Urothelium cell line (cell line): ENCODE results near the gene GPBAR1.

ENCODE experiments used
- DNase-seq: peaks from one replicate; pipeline ENCODE4 v3.0.0; 2011; ENCODE audit warnings: low spot score, mixed read lengths
- FAIRE-seq: peaks from 2 replicates; lab custom pipeline; 2011; peaks lifted over from hg19 to GRCh38; lab: Jason Lieb, UNC

The GPBAR1 gene

DNA sequence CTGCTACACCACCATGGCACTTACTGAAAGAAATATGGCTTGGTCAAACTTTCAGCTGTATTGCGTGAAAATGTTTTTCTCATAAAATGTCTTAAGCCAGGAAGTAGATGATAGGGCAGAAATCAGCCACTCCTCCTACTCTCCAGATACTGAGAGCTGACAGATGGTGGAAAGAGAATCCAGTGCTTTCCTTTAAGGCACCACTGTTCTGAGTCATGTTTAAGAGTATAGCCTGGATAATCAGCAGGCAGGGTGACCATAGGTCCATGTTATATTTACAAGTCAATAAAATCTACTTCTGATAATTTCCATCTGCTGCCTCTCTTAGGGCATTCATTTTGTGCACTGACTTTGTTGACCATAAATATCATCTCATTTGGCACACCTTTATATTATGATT is 21.9 kb upstream of the GPBAR1 start:
- DNase-seq: no peak
- FAIRE-seq: no peak

DNA sequence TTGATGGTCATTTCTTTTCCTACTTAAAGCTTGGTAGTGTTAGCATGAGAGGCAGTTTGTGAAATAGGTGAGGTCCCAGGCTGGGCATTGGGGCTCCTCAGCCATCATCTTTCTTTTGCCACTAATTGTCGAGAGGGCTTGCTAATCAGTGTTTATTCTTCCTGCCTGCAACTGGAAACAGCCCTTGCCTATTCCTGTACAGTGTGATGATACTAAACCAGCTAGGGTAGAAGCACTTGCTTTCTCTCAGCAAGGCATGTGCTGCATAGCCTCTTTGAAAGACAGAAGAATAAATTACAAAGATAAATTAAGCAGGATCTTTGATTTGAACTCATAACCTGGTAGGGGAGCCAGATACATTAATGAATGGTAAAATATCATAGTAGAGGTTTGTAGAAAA is 16.6 kb upstream of the GPBAR1 start:
- DNase-seq: no peak
- no peak for FAIRE-seq

DNA sequence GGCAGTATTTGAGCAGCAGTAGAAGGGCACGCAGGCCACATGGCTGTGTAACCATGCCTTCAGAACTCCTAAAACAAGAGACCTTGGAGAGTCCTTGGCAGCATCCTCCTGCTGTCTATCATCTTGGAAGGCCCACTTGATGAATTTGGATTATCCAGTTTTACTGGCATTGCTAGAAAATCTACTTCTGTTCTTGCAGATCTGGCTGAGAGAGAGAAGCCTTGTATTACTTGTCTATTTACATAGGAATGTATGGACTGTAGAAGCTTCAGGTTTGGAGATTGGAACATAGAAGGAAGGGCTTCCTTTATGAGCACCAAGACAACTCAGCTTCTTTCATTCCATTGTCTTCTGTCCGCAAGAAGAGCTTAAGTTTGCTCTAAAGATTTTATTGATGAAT is 16.1 kb upstream of the GPBAR1 start:
- DNase-seq (no peak), FAIRE-seq (no peak)

DNA sequence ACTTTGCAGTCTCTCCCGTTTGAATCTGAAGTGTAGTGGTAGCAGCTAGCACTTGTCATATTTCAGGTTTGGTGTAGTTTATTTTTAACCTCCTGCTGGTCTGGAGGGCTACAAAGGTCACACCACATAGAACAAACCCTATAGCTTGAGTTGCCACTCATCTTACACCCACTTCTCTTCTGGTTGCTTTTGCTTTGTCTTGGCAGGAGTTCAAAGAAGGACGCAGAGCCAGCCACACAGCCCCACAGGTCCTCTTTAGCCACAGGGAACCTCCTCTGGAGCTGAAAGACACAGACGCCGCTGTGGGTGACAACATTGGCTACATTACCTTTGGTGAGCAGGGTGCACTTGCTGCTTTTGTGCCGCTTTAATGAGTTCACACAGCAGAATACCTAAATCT is 15.6 kb upstream of the GPBAR1 start:
- no peak for DNase-seq
- no peak for FAIRE-seq

DNA sequence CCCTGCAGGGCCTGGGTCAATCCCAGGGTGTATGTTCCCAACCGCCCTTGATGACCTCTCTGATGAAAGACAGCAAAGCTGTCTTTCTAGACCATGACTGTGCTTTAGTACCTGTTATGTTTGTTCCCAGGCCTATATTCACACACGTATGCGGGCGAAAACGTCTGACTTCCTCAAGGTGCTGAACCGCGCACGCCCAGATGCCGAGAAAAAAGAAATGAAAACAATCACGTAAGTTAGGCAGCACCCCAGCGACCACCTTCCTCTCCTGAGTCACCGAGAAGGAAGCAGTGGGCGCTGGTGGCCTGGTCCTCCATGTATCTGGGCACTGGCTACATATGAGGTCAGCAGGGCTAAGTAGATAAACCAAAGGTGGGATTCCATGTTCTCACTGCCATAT is 11.1 kb upstream of the GPBAR1 start:
- FAIRE-seq (no peak), DNase-seq (no peak)

DNA sequence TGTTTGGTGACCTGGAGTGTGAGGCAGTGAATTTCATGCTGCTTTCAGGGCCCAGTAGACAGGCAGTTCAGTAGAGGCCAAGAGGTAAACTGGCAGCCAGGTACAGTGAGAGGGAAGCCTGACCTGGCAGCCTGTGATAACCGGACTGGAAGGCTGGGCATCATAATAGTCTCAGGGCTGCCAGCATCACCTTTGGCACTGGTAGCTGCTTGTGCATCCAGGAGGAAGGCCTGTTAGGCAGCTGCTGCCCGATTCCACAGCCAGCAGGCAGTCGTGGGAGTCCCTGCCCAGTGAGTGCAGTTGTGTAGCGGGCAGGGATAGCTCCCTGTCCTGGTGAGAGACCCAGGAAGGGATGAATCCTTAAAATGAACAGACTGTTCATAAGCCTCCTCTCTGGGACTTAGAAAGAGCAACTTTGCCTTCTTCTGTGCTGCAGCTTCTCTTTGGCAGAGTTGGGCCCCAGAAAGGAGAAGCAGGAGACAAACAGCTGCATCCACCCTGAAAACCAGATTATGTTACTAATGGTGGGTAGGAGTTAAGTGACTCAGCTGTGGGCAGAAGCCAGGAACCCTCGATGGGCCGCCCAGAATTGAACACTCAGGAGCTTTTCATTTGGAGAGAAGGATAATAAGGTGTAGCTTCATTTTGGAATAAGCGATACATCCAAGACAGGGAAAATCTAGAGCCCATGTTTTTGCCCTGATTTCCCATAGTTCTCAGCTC is 8.1 kb upstream of the GPBAR1 start:
- DNase-seq: no peak
- FAIRE-seq: no peak

DNA sequence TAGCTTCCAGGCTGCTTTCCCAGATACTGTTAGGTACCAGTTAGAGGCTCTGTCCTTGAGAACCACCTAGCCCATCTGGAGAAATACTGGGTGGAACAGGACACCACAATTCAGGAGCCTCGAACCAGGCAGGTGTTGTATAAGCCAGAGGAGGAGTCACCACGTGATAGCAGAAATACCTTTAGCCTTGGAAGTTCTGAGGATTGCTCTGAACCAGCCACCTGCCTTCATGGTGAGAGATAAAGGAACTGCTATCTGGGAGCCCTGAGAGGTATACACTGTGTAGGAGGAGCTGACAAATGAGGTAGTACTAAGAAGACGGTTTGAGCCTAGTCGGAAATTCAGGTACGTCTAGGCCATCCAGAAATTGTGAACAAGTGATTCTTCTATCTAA is 7.6 kb upstream of the GPBAR1 start:
- DNase-seq (no peak), FAIRE-seq (no peak)

DNA sequence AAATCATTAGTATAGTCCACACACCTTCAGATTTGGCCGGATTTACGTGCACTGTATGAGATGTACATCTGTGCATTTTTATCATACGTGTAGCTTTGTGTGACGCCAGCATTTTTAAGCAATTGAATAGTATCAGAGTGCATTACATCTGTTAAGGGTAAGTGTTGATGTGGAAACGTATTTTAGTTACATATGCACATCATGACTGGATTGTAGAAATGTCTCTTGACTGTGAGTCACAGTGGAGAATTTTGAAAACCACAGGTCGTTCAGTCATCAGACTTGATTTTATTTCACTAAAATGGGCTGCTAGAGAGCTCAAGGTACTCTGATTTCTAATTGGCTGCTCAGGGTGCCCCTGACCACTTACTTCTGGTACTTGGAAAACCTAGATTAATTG is 5.4 kb upstream of the GPBAR1 start:
- FAIRE-seq: no peak
- no peak for DNase-seq

DNA sequence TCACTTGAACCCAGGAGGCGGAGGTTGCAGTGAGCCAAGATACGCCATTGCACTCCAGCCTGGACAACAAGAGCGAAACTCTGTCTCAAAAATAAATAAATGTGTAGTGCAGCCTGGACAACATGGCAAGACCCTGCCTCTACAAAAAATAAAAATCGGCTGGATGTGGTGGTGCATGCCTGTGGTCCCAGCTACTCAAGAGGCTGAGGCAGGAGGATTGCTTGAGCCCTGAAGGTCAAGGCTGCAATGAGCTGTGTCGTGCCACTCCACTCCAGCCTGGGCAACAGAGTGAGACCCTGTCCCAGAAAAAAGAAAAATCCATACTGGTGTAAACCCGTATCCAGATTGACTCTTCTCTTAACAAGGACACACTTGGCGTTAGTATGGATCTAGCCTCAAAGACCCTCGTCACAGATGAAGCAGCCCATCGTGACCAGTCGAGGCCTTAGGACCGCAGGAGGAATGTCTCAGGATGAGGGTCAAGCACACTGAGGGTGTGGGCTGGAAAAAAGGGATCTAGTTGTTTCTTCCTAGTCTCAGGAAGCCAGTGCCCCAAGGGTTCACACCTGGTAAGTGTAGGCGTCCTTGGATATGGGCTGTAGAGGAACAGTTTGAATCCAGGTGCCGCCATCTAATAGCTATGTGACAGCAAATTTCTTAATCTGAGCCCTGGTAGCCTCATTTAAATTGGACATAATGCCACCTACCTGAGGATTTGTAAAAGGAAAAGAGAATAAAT is 4.0 kb upstream of the GPBAR1 start:
- FAIRE-seq (no peak), DNase-seq (no peak)

DNA sequence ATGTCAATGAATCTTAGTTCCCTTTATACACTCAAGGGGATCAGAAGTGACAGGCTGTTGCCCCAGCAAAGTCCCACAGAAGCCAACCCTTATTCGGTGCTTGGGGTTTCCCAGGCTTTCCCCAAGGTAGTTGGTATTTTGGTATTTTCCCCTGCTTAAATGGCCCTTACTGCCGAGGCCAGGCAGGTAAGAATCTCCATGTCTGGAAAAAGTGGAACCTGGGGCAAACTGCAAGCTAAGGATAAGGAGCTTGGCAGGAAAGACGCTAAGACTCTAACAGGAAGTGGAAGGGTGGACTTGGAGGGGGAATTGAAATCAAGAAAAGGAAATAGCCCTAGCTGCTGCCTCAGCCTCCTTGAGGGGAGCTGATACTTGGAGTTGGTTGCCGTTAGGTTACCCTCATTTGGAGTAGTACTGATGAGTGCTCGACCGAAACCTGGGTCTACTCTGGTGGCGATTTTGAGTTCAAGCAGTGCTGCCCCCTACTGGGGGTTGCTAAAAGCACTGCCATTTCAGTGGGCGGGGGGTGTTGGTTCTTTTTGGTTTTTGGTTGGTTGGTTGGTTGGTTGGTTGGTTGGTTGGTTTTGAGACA is 3.3 kb upstream of the GPBAR1 start:
- FAIRE-seq (no peak), DNase-seq (peak; percentile 49)

DNA sequence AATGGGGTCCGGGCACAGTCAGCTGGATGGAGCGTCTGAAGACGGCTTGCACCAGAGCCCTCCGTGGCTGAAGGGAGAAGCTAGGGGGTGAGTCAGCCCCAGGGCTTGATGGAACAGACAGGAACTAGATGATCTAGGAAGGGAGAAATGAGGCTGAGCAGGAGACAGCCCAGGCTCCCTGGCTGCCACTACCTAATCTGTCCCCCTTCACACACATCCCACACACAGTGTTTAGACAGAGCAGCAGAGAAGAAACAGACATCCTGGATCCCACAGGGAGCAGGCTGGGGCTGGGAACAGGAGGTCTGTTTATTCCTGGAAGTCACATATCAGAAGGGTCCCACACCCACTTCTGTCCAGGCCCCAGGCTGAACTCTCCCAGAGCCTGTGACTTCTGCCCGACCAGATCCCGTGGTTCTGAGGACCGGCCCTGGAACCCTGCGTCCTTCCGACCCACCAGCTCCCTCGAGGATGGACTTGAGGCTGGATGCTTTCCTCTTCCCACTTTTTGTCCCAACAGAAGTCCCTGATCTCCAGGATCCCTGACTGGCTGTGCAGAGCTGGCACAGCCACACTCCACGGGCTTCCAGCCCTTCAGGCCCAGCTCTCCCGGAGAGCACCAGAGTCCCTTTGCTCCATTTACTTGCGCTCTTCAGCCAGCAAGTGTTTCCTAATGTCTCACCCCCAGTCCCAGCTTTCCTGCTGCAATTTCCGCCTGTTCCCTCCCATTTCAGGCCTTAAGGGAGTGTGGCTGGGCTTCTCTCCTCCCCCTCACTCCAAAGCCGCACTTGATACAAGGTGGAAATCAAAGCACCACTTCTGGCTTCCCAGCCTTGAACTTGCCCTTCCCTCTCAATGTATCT is 1.5 kb upstream of the GPBAR1 start:
- no peak for DNase-seq
- FAIRE-seq: no peak

DNA sequence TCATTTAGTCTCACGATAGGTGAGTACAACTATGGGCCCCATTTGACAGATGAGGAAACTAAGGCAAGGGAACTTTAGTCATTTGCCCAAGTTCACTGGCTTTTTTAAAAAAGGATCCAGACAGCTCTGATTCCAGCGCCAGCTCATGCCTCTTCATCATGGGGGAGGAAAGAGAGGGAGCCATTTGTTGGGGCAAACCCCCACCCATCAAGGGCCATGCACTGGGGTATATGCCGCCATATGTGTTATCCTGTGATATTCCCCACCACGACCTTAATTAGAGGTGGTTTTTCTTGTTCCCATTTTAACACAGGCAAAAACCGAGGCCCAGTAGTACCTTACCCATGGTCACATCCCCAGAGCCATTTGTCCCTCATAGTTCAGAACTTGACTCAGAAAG is 649 bp upstream of the GPBAR1 start:
- DNase-seq: no peak
- FAIRE-seq: peak; percentile 9

DNA sequence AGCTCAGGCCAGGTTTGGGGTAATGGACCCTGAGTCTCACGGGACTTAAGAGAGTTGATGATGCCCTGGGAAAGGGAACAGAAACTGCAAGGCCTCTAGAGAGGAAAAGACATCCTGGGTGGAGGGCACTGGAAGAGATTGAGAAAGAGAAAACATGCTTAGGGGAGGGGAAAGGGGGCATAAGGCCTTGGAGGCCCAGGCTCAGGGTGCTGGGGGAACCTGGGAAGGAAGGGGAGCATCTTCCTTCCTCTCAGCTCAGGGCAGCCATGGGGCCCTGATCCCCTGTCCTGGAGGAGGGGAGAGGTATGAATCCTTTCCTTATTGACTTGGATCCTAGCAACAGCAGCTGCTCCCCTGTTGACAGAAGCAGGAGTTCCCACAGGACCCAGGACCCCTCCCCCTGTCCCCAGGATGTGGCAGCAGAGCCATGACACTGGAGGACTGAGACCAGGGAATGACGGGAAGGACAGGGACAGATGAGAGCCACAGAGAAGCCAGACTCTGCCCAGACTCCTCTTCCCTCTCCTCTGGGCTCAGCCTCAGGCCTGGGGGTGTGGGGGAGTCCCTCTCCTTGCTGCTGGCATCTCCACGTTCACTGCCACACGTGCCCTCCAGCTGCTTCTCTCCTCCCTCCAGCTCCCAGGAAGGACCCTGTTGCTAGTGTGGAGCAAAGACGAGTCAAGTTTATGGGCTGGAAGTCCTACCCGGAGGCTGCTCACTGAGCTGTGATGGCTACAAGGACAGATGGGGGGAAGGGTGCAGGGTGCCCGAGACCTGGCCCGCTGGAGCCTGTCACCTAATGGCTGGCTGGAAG is 815 bp downstream of the GPBAR1 start:
- DNase-seq: no peak
- no peak for FAIRE-seq

DNA sequence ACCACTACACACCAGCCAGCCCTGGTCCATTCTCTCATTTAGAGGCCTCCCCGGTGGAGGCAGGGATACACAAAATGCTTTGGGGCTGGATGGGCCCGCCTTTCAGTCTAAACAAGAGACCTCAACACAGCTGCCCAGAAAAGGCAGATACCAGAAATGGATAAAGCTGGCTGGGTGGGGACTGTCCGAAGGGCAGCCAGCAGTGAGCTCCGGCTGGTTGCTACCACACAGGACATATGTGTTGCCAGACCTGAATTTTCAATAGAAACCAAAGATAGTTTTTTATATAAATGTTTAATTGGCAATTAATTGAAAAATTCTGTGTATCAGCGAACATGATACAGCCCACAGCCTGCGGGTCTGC is 1.4 kb downstream of the GPBAR1 start:
- DNase-seq (no peak), FAIRE-seq (no peak)

DNA sequence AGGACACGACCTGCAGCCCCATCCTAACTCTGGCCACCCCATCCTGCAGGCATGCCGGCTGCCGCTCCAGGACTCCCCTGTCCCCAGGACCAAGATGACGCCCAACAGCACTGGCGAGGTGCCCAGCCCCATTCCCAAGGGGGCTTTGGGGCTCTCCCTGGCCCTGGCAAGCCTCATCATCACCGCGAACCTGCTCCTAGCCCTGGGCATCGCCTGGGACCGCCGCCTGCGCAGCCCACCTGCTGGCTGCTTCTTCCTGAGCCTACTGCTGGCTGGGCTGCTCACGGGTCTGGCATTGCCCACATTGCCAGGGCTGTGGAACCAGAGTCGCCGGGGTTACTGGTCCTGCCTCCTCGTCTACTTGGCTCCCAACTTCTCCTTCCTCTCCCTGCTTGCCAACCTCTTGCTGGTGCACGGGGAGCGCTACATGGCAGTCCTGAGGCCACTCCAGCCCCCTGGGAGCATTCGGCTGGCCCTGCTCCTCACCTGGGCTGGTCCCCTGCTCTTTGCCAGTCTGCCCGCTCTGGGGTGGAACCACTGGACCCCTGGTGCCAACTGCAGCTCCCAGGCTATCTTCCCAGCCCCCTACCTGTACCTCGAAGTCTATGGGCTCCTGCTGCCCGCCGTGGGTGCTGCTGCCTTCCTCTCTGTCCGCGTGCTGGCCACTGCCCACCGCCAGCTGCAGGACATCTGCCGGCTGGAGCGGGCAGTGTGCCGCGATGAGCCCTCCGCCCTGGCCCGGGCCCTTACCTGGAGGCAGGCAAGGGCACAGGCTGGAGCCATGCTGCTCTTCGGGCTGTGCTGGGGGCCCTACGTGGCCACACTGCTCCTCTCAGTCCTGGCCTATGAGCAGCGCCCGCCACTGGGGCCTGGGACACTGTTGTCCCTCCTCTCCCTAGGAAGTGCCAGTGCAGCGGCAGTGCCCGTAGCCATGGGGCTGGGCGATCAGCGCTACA is 2.1 kb downstream of the GPBAR1 start:
- no peak for FAIRE-seq

DNA sequence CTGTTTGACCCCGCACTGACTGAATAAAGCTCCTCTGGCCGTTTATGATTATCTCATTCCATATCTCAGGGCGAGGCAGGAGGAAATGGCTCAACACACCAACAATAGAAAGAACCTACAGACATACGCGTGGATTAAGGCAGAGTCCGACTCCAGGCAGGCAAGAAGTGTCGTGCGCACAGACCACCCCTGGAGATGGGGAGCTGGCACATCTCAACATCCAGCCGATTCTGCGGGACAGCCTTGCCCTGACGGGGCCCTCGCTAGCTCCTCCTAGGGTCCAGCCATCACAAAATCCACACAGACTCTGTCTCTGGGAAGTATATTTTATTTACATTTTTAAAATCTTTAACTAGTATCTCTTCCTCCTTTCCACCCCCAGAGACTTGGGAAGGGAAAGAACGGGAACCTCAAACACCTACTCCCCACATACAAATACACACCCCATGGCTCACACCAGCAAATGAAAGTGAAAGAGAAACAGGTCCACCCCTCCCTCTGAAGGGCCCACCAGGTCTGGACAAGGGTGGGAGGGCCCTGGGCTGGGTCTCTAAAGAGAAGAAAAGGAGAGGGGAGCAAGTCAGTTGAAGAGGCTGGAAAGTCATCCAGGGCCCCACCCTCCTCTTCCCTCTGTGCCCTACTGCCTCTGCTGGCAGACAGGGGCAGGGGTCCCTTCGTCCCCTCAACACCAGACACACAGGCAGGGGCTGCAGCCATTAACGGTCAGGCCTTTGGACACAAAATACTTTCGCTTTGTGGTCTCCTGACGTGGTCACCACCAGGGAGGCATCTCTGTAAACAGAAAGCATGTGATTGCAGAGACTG is 3.2 kb downstream of the GPBAR1 start:
- DNase-seq (no peak), FAIRE-seq (no peak)

More for the DNA sequence above, 2.1 kb downstream of the GPBAR1 start:
- no peak for DNase-seq

DNA sequence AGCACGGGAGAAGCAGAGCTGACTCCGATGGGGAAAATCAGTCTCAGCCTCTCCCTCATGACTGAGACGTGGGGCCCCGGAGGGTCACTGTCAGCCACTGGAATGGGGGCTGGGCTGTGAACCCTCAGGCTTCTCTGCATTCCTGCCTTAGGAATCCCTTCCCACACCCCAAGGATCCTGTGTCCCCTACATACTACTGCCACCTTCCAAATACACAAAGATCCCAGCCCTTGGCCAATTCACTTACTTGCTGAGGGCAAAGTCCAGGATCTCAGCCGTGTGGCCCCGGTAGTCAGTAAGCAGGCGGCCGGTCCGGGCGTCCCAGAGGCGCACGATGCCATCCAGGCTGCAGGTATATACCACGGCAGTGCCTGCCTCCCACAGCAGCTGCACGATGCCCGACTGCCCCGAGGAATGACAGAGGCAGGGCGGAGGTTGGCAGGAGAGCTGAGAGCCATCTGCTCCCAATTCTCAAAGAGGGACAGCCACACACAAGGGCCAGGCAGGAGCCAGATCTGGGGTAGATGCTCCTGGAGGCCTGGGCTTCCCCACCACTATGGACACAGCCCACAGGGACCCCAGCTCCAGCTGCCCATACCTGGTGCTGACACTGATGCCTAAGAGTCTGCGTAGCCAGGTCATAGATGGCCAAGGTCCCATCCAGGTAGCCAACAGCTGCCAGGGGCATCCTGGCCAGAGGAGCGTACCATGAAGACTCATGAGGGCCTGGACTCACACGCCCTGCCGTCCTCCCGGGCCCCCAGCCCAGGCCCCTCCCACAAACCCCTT is 4.2 kb downstream of the GPBAR1 start:
- FAIRE-seq: no peak

DNA sequence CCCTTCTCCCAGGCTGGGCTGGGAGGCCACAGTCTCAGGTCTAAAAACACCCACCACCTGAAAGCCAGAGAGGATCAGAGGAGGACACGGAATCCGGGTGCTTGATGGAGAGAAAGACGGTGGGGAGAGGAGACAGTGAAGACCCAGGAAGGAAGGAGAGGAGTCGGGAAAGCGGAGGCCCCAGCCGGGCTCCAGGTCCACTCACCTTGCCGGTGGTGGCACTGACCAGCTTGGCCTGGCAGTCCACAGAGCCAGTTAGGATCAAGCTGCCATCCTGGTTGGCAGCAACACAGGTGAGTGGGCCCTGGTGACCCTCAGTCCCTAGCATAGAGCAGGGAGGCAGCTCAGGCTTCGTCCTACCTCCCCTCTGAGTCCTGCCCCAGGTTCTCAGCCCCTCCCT is 4.8 kb downstream of the GPBAR1 start:
- DNase-seq: no peak
- no peak for FAIRE-seq

More for the DNA sequence above, 4.2 kb downstream of the GPBAR1 start:
- no peak for DNase-seq
